GM15510 (cell line): ENCODE measurements around the gene CACNB2.

Experiments
- POLR2A ChIP-seq: IDR thresholded peaks from 3 replicates; pipeline ENCODE4 v1.6.1; 2011; ENCODE audit warnings: borderline replicate concordance; ENCODE audit not compliant: insufficient read length; ENCODE audit errors: extremely low read depth

Gene CACNB2

DNA sequence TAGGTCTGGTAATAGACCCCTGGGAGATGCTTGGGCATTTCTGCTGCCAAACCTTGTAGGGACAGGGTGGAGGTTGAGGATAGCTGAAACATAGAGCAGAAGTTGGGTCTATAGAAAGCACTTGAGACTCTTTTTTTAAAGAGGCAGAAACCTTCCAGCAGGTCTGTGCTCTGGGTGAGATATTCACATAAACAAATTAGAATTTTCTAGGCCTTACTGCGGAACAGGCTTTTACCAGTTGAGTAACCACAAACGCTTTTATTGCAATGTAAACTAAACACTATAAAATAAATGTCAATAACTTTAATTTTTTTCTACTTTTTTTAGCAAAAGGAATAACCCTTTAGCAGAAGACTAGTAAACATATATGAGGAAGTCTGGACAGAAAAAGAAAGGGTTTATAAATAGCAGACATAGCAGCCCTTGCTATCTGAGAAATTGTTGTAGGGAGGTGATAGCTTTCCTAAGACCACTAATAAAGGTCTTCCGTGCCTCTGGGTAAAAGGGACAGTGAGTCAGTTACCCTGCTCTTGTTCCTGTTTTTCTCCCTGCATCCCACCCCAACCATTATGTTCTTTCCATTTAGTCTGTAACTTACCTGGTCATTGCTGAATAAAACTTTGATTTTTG lies 38.7 kb downstream of the CACNB2 start:
- no peak for TF ChIP-seq POLR2A

DNA sequence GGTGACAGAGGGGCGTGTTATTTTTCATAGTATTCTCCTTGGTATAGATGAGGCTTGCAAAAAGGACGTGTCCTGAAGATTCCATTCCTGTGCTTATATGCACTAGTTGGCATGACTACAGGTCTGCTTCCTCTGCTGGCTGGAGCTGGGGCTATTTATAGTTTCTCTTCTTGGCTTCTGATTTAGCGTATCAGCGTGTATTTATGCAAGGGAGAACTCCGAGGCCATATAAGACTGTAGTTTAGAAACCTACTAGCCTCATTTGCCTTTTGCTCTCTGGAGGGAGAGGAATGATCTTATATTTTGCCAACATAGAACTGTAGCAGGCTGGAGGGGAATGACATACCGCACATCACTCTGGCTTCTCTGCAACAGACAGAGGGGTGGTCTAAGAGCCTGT lies 39.7 kb downstream of the CACNB2 start:
- TF ChIP-seq POLR2A: no peak

DNA sequence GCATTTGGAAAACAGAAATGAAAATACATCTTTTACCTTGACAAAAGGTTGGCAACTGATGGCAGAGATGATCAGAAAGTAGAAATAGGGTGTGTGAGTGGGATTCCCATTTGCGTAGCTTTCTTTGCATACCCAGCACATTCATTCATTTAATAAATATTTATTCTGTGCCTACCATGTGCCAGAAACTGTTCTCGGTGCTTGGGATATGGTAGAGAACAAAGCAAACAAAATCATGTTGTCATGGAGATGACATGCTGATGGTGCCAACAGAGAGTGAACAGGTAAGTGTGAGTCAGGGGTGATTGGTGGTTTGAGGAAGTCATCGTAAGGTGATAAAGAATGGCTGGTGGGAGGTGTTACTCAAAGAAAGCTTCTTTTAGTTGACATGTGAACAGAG lies 45.4 kb downstream of the CACNB2 start:
- no peak for TF ChIP-seq POLR2A

DNA sequence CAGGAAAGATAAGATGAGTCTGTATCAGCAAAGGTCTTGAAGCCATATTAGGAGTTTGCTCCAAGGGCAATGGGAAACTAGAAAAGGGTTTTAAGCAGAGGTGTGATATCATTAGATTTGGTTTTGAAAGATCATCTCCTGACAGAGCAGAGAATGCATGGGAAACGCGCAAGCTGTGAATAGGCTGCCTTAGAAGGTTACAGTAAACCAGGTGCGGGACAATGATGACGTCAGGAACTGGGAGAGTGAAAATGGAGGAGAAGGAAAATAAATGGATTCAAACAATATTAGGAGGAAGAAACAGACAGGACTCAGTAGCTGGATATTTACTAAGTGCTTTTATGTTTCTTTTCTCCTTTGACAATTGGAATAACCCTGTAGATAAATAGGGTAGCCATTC lies 50.6 kb downstream of the CACNB2 start:
- TF ChIP-seq POLR2A: no peak

DNA sequence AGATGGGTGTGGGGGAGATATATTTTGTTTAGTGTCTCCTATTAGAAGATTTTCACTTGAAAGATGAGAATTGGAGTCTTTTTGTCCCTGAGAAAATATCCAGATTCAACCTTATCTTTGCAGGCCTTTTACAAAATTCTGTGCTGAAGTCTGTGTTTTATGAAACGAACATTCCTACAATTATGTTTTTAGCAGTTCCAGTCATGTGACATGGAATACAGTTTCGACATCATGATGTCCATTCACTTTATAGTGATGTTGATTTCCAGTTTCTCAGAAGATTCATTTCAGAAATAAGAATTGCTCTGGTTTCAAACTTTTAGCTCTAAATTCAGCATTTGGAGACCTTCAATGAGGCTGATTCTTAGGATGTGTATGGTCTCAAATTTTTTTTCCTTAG lies 54.4 kb downstream of the CACNB2 start:
- TF ChIP-seq POLR2A: no peak

DNA sequence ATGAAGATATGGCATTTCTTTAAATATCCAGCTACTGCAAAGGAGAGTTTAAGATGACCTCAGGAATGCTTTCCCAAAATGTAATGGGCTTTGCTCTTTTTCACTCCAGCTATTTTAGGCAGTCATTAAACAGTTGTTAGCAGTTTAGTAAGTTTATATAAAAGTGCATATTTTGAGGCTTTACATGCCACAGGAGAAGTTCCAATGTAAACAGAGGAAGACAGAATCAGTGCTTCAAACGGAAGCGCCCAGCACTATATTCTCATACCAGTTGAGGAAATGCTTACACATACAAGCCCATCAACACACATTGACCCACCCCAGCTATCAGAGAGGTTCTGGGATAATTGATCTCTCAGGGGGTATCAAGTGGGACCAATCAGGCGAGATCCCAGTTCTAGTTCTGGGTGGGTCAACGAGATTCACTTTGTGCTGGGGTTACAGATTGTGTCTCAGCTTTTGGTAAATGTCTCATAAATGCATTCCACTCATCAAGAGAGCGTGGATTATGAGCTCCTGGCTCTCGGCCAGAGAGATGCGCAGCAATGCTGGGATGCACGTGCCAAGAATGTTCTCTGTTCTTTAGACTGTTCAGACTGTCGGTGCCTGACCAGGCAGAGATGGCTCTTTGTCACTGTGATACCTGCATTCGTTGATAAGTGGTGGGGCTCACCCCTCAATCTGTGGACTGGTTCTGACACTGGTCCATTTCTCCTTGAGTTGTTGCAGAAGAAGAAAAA lies 55.0 kb downstream of the CACNB2 start:
- no peak for TF ChIP-seq POLR2A

DNA sequence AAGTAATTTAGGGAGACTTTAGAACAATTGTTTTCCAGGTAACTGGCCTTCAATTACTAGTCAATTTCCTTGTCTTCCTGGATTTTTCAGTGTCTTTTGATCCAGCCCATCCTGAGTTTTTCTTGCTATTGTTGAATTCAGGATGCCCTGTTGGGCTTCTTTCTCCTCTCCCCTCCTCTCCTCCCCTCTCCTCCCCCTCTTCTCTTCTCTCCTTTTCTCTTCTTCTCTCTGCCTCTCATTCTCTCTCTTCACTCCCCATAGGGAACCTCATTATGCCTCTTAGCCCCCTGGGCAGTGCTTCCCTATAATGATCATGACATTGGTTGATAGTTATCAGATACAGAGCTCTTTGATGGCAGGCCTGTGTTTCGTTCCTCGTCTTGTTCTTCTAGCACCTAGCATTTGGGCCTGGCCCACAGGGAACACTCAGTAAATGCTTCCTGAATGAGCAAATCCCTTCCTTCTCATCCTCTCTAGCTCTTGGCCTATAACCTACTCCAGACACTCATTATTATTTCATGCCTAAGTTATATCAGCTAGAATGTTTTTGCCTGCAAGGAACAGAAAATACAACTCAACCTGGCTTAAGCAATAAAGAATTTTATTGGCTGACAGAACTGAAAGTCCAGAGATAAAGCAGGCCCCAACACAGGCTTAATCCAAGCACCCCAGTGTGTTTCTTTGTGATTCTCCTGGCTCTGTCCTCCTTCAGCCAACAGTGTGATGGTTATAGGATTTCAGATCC lies 56.8 kb downstream of the CACNB2 start:
- TF ChIP-seq POLR2A: no peak

DNA sequence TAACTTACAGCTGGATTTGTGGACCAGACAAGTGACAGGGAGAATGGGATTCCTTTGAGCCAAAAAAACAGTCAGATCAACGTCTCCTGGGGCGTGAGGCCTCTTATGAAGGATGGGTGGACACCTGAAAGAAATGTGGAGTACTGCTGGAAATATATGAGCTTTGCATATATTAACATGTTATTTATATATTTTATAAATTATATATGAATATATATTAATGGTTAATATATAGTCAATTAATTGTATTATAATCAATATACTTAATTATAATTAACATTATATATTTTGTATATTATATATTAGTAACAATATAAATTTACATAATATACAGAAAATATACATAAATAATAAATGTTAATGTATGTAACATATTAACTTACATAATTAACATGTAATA lies 57.5 kb downstream of the CACNB2 start:
- TF ChIP-seq POLR2A: no peak

DNA sequence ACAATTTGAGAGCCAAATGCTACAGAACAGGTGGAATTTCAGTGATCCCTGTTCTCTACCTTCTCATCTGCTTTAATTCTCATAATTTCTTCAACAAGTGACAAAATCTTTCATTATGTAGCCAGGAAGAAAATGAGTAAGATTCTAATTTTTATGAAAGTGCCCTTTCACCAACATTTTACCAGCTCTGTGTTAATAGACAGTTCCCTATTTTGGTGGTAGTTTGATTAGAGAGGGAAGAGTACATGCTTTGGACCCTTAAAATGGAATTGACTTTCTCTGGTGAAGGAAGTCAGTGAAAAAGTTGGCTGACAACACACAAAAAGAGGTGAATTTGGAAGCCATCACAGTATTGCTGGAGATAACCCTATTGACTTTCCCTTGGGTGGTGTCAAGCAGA lies 61.7 kb downstream of the CACNB2 start:
- no peak for TF ChIP-seq POLR2A

DNA sequence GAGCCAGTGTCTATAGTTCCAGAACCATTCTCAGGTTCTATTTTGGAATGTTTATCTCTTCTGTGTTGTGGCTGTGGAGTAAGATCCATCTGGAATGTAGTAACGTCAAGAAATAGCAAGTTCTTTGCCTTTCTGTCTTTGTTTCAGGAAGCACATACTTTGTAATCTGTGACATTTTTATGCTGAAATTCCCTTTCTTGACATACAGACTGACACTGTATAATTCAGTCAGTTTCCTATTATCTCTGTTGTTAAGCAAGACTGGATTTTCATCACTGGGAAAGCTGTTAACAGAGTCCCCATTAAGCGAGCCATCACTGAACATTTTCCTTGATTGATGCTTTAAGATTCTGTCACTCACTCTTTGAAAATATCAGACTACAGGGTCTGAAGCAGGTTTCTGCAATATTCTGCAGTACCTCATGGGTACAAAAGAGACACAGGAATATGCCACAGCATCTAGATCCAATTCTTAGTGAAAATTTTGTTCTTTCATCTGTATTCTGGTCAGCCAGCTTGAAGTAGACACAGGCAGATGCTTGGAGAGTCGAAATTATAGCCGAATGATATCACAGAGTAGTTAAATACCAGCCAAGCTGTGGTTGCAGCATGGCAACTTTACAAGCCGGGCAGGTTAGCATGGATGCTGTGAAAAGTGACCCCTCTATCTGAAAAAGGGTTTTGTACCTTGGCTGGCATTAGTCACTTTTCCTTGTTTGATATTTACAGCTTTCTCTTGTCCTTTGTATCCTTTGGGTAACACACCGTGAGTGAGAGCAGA lies 62.6 kb downstream of the CACNB2 start:
- no peak for TF ChIP-seq POLR2A

DNA sequence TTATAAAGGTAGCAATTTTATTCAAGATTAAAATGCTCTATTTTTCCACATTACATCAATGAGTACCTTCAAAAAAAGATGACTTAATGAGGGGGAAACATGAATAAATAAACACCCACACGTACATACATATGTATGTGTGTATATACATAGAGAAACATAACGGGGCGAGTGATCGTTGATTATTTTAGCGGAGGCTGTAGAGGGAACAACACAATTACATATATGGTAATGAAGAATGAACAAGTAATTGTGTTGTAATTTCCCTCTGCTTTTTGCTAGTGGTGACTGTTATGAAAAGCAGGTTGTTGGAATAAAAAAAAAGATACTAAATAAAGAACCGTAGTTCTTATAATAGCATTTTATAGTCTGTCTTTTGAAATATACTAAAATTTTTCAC lies 63.2 kb downstream of the CACNB2 start:
- no peak for TF ChIP-seq POLR2A

DNA sequence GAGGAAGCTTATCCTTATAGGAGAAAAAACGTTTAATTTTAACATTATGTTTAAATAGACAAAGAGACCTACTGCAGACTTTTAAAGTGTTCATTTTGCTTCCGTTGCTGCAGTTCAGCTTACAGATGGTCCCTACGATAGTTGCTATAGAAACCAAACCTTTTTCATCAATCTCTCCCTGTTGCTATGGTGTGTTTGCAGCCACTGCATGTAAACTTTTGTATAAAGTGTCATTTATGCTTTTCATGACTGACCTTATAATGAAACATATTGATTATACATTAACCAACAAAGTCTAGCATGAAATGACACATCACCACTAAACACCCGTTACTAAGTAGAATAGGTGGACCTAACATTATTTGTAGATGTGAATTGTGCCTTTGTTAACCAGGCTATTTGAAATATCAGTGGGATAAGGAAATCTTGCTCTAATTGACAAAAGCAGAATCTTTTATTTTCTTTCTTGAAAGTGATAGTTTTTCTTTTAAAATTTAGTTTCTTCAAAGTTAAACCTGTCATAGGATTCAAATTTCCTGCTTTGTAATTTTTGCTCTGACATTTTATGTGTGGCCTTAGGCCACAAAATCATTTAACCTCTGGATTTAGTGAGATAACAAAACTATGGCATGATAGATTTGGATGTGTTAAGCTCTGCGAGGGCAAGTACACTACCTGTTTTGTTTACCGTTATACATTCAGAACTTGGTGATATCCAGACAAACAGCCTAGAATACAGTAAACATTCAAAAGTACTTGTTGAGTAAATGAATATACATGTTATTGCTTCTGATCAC lies 64.0 kb downstream of the CACNB2 start:
- no peak for TF ChIP-seq POLR2A

DNA sequence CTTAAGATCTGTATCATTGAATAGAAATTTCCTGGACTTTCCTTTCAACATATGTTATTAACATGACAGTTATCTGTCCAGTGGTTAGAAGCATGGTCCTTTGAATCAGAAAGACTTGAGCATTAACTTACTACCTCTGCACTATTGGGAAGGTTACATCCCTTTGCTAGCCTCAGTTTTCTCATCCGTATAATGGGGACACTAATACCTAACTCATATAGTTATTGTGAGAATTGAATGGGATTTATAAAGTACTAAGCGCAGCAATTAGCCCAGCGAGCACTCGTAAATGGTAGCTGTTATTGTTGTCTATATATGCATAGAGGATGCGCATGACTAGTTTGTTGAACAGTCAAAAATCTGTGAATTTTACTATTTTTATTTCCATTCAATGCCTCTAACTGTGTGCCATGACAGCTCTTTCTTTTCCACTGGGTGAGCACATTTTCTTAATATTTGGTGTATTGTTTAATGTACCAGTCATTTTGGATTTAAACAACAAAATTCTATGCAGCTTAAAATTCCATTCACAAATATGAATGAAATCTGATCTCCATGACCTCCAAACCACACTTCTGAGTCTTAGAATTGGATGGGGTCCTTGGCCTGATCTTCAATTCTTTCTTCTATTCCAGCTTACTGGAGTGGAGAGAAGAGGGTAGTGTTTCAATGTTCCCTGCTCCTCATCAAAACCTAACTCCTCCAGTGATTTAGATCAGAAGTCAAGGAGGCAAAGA lies 65.0 kb downstream of the CACNB2 start:
- no peak for TF ChIP-seq POLR2A

DNA sequence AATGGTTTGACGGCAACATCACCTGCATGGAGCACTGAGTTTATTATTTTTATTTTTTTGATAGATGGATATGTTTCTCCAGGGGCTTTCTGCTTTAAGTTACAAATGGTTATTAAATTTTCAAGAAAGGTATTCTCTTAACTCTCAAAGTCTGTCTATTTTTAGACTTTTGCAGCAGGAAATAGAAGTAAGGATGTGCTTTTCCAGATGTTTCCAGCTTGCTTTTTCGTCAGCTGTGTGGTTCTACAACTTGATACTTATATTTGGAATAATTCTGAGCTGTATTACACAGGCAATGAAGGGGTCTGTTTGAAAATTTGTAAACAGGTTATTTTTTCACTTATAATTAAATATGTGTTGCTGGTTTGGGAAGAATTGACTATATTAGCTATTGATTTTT lies 69.0 kb downstream of the CACNB2 start:
- no peak for TF ChIP-seq POLR2A
